Left renal cortex interstitium (tissue), 4 donors: ENCODE results near the gene TMPRSS9. TPM values are rescaled to one million over a fixed set of nuclear protein-coding genes. Genes with fewer than 3 reads are reported as not detected.
"Not testable (repeated sequence)": the region's sequence is repeated elsewhere in the genome, so short reads cannot be mapped to it uniquely, and the experiment has no call there.

Experiments
- DNase-seq, 4 donors: peaks; one replicate each; pipeline ENCODE4 v3.0.0-alpha.2; 2013; ENCODE audit warnings: low read depth in 4 of 4, low spot score in 2 of 4, missing footprints in 1 of 4
- polyA plus RNA-seq, 4 donors: library from polyadenylated mRNA; unstranded; fragments of 120-200 nt; gene quantifications; one replicate each; pipeline ENCODE4 v1.2.1, GENCODE V29; 2013; ENCODE audit not compliant: insufficient read length in 4 of 4

The TMPRSS9 gene
- polyA plus RNA-seq, 4 donors: 0.08 to 1.2 (median 0.62) TPM

DNA sequence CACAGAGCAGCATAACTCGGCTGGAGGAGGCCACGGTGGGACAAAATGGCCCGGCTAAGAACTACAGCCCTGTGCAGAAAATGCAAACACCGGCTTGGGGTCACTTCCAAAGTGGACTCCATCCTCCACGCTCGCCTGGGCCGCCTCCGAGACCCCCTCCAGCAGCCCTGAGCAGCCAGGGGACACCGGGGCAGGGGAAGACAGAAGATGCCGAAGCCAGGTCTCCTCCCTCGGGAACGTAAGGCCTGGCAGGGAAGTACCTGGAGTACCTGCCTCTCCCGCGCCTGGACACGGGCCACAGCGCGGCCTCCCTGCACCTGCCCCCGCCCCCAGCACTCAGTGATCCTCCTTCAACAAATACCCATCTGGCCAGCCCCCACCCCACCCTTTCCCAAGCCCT lies 91.7 kb downstream of the TMPRSS9 start:
- no peak for DNase-seq

DNA sequence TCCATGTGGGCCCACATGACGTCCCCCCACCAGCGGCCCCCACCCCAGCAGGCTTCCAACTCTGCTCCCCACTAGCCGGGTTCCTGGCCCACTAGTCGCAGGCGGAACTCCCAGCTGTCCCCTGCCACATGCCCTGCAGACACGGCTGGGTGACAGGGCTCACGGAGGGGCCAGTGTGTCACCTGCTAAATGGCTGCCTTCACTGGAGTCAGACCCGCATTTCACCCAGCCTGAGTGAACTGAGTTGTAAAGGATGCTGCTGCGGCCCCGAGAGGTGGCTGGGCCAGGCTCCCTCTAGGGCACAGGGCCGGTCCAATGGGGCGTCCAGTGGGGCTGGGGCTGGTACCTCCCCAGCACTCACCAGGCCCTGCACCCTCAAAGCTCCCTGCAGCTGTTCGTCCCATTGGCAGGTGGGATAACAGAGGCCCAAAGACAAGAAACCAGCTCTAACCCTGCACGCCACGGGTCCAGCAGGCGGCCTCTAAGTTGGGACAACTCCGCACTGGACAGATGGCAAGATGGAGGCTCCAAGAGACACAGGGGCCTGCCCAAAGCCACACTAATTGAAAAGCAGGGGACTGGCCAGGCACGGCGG lies 93.5 kb downstream of the TMPRSS9 start:
- no peak for DNase-seq

DNA sequence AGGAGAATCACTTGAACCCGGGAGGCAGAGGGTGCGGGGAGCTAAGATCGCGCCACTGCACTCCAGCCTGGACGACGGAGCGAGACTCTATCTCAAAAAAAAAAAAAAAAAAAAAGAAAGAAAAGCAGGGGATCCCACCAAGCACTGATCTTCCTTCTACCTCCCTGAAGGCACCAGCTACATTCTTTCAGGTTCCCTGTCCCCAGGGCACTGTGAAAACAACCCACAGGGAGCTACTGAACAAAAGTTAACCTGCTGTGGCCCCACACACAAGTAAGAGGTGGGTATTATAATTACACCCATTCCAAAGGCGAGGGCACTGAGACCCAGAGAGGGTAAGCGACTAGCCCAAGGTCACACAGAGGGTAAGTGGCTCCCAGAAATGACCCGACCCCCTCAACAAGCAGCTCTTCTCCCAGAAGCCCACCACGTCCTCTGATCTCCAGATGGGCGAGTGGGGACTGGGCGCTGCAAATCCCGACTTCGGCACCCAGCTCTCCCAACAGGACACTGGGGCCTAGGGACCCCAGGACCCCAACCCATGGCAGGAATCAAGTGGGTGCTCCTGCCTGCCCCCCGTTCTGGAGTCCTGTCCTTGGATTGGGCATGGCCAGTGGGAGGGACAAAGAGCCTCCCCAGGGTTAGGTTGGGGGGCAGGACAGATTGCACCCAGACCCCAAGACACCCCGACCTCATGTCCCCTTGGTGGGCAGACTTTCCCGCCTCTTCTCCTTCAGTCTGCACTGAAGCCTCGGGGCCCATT lies 94.3 kb downstream of the TMPRSS9 start:
- no peak for DNase-seq

DNA sequence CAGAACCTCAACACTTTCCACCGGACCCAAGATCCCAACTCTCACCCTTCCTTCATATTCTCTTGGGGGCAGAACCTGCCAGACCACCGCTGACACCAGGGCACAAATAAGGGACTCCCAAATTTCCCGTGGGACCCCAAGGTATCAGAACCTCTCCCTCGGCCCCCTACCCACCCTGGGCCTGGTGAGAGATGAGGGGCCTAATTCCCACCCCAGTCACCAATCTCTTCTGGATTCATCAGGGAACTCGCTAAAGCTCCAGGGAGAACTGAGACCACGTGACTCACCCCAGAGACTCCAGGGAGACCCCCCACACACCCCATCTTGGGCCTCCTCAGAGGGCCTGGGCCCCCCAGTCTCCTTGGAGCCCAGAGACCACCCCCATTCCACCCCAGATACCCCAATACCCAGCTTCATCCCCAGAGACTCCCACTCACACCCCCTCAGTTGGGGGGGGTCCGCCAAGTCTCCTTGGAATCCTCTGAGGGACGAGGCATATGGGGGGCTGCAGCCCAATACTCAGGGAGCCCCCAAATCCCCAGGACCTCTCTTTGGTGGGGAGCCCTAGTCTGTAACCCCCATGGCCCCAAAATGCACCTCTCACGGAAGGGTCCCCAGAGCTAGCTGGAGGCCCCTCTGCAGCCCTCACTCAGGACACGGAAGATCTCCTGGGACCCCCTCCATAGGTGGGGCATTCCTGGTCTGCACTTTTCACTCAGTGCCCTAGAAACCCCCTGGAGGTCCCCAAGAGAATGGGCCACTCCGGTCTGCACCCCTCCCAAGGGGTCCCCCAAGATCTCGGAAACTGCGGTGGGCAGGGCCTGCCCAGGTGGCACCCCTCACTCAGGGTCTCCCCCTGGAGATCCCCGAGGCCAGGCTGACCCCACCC lies 95.1 kb downstream of the TMPRSS9 start:
- no peak for DNase-seq

DNA sequence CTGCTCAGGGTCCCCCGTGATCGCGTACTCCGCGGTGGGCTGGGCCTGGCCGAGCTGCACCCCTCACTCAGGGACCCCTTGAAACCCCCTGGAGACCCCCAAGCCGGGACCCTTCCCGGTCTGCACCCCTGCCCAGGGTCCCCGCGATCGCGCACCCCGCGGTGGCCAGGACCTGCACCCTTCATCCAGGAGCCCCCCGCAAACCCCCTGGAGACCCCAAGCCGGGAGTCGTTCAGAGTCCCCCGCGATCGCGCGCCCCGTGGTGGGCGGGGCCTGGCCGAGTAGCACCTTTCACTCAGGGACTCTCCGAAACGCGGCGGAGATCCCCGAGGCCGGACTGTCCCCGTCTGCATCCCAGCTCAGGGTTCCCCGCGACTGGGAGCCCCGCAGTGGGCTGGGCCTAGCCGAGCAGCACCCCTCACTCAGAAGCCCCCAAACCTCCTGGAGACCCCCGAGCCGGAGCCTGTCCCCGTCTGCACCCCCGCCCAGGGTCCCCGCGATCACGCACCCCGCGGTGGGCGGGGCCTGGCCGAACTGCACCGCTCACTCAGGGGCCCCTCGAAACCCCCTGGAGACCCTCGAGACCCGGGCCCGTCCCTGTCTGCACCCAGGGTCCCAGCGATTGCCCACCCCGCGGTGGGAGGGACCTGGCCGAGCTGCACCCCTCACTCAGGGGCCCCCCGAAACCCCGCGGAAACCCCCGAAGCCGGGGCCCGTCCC lies 95.9 kb downstream of the TMPRSS9 start:
- DNase-seq: no peak

DNA sequence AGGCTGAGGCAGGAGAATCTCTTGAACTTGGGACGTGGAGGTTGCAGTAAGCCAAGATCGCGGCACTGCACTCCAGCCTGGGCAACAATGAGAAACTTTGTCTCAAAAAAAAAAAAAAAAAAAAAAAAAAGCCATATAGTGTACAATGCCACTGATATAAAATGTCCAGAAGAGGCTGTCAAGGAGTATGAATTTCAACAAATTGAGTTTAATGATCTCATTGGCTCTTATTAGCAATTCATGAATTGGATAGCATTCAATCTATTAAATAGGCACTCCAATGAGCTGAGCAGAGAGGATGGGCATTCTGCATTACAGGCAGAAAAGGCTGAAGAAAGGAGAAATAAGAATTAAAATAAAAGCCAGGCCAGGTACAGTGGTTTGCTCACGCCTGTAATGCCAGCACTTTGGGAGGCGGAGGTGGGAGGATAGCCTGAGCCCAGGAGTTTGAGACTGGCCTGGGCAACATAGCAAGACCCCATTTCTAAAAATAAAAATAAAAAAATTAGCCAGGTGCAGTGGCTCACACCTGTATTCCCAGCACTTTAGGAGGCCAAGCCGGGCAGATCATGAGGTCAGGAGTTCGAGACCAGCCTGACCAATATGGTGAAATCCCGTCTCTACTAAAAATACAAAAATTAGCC lies 97.5 kb downstream of the TMPRSS9 start:
- no peak for DNase-seq

DNA sequence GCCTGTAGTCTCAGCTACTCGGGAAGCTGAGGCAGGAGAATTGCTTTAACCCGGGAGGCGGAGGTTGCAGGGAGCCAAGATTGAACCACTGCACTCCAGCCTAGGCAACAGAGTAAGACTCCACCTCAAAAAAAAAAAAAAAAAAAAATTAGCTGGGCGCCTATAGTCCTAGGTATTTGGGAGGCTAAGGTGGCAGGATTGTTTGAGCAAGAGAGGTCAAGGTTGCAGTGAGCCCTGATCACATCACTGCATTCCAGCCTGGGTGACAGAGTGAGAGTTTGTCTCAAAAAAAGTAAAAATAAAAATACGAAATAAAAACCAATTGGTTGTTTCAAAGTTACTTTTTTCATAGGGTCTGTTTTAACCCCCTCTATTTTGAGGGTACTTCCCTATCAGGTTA lies 98.0 kb downstream of the TMPRSS9 start:
- DNase-seq: no peak

DNA sequence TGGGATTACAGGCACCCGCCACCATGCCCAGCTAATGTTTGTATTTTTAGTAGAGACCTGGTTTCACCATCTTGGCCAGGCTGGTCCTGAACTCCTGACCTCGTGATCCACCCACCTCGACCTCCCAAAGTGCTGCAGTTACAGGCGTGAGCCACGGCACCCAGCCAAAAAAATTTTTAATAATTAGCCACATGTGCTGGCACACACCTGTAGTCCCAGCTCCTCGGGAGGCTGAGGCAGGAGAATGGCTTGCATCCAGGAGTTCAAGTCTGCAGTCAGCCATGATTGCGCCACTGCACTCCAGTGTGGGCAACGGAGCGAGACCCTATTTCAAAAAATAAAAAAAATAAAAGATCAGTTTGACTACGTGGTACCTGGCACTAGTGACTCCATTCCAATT lies 98.7 kb downstream of the TMPRSS9 start:
- not testable (repeated sequence) for DNase-seq

DNA sequence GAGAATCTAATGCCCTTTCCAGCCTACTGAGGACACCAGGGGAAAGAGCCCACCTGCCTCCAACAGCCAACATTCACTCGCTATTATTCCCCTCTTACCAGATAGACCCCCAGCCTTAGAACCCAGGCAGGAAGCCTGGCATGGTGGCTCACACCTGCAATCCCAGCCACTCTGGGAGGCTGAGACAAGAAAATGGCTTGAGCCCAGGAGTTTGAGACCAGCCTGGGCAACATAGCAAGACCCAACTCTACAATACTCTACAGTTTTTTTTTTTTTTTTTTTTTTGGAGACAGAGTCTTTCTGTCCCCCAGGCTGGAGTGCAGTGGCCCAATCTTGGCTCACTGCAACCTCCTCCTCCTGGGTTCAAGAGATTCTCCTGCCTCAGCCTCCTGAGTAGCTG lies 100.2 kb downstream of the TMPRSS9 start:
- DNase-seq: no peak

DNA sequence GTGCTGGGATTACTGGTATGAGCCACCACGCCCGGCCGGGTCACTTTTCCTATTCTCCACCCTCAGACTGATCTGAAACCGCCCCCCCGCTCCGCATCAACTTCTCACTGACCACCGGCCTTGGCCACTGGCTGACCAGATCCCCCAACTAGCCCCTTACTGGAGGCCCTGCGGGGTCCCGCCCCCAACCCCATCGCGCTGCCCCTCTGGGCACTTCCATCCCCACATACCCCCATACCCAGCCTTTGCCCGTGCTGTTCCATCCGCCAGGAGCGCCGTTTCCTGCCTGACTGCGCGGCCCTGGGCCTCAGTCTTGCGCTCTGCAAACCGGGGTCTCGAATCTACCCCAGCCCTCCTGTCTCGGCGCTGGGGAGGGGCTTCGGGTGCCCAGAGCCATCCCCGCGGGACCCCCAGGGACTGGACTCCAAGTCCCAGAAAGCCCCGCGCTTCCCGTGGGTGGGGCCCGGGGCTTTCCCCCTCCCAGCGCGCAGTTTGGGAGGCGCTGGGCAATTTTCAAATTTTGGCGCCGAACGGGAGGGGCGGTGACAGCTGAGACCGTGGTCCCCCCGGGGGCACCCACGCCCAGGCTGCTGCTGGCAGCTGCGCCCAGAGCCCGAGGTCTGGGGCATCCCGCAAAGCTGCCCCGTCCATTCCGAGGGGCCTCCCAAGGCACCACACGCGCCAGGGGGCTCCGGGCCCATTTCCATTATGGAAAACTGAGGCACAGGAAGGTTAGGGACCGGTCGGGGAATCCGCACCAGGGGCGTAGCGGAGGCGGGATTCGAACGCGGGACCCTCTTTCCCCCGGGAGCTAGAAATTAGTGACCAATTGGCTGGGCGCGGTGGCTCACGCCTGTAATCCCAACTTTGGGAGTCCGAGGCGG lies 101.9 kb downstream of the TMPRSS9 start:
- DNase-seq: peak in 1 of 4 donors; percentile 27

DNA sequence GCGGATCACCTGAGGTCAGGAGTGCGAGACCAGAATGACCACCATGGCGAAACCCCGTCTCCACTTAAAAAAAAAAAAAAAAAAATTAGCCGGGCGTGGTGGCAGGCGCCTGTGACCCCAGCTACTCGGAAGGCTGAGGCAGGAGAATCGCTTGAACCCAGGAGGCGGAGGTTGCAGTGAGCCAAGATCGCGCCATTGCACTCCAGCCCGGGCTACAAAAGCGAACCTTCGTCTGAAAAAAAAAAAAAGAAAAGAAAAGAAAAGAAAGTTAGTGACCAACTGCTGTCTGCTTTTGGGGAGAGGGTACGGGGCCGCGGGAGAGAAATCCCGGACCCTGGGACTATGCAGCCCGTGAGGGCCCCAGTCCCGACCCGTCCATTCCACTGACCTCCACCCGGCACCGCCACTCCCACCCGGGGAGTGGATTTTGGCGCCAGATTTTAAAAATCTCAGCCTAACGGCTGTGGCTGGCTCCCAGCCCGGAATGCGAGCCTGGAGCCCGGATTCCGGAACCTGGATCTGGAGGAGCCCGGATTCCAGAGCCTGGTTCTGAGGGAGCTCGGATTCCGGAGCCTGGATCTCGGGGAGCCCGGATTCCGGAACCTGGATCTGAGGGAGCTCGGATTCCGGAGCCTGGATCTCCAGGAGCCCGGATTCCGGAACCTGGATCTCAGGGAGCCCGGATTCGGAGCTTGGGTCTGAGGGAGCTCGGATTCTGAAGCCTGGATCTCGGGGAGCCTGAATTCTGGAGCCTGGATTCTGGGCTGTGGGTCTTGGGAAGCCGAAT lies 102.8 kb downstream of the TMPRSS9 start:
- DNase-seq: peak in 3 of 4 donors; percentile 88 to 96 (median 90)

DNA sequence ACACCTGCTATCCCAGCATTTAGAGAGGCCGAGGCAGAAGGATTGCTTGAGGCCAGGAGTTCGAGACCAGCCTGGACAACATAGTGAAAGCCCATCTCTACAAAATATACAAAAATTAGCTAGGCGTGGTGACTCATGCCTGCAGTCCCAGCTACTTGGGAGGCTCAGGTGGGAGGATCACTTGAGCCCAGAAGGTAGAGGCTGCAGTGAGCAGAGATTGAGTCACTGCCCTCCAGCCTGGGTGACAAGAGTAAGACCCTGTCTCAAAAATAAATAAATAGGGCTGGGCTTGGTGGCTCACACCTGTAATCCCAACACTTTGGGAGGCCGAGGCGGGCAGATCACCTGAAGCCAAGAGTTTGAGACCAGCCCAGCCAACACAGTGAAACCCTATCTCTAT lies 103.6 kb downstream of the TMPRSS9 start:
- not testable (repeated sequence) for DNase-seq

DNA sequence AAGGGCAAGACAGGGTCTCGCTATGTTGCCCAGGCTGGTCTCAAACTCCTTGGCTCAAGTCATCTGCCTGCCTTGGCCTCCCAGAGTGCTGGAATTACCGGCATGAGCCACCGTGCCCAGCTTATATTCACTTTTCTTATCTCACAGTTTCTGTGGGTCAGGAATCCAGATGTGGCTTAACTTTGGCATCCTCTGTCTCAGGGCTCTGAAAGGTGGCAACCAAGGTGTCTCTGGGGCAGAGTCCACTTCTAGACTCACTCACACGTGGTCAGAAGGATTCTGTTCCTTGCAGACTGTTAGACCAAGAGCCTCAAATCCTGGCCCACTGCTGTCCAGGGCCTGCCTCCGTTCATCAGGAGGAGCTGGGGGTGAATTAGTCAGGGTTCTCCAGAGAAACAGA lies 104.3 kb downstream of the TMPRSS9 start:
- no peak for DNase-seq

DNA sequence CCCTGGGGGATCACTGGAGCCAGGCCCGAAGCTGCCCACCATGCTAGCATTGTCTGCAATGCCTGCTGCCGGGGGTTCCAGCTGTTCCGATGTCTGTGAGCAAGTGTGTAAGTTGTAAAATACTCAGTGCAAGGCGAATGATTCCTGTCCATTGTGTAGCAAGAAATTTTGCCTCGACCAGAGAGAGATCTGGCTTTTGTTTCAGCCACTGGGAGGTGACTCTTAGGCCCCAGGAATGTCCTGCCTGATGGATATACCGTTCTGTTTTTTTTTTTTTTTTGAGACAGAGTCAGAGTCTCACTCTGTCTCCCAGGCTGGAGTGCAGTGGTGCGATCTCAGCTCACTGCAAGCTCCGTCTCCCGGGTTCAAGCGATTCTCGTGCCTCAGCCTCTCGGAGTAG lies 108.5 kb downstream of the TMPRSS9 start:
- no peak for DNase-seq

DNA sequence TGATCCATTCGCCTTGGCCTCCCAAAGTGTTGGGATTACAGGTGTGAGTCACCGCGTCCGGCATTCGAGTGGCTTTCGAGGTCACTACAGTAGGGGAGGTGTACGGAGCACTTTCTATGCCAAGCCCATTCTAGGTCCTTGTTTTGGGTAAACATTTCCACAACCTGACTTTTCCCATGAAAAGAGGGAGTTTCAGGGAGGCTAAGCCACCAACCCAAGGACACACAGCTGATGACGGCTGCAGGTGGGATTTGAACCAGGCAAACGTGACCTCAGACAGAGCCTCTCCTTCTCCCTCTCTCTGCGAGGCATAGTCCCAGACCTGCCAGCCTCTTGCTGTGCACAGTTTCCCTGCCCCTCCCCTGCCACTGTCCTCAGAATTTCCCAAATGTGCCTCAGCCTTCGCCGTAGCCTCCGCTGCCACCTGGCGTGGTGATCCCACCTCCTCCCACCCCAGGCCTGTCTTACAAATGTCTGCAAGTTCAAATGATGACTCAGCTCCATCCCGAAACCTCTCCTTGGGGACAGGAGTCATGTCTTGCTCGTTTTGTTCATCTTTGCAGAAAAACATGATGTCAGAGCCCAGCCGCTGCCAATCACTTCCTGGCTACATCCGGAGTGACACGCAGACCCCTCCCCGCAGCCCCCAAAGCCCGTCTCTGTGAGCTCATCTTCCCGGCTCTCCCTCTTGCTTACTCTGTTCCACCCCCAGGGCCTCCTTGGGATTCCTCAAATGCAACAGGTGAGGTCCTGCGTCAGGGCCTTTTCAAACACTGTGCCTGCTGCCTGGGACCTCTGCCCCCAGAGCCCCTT lies 109.2 kb downstream of the TMPRSS9 start:
- no peak for DNase-seq

DNA sequence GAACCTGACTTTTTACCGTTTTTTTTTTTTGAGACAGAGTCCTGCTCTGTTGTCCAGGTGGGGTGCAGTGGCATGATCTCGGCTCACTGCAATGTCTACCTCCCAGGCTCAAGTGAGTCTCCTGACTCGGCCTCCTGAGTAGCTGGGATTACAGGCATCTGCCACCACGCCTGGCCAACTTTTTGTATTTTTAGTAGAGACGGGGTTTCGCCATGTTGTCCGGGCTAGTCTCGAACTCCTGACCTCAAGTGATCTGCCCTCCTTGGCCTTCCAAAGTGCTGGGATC lies 109.8 kb downstream of the TMPRSS9 start:
- DNase-seq: not testable (repeated sequence)

DNA sequence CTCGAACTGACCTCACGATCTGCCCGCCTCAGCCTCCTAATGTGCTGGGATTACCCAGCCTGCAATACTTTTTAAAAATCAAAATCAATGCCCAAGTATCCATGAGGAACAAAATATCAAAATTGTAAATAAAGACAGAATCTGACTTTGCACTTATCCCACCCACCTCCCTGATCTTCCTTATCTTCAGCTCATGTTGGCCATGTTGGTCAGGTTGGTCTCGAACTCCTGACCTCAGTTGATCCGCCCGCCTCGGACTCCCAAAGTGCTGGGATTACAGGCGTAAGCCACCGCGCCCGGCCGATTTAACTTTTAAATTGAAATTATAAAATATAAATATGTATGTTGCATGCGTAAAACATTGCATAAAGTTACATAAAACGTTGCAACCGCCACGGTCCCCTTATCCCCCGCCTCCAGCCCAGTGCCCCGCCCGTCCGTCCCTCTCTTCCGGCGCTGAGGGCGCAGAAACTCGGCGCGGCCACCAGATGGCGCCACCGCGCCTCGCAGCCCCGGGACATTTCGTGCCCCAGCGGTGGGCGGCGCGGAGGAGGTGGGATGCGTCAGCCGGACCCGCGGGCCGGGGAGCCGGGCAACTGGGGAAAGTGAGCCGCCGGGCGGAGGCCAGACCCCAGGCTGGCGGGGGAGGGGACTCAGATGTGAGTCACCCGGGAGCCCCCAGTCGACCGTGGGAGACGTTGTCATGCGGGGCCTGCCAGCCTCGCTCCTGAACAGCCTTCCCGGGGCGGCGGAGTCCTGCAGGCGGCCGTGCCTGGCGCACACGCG lies 114.4 kb downstream of the TMPRSS9 start:
- no peak for DNase-seq
